ENCODE results near the gene ZG16. TPM values are rescaled to one million over a fixed set of nuclear protein-coding genes. Genes with fewer than 3 reads are reported as not detected.

The ZG16 gene
- total and polyA plus RNA-seq, 9 of the 15 experiments (the other 6 are each of a cell fraction or from before 2014, with no cell fraction given), result 0.04 TPM; not detected in 8

GRCh38 chr16:29765167-29766032 is 12.7 kb upstream of the ZG16 start (continued):
- no peak for TF ChIP-seq UBTF (IDR thresholded peaks at IDR 0.05; ENCODE audit: borderline replicate concordance in 1 of 2, low read depth in 2 of 2, low read length in 2 of 2)
- TF ChIP-seq BACH1 (tag; IDR thresholded peaks at IDR 0.05), result no peak
- TF ChIP-seq RAD21 (CRISPR knock-in tag; conservative IDR thresholded peaks at IDR 0.05 in 1 of 2, IDR thresholded peaks at IDR 0.05 in 1 of 2), result no peak
- no peak for TF ChIP-seq FOXJ3 (CRISPR knock-in tag; IDR thresholded peaks at IDR 0.05)
- no peak for TF ChIP-seq POLR2G (IDR thresholded peaks at IDR 0.05; ENCODE audit: low read depth, low read length)
- no peak for TF ChIP-seq RBM25 (IDR thresholded peaks at IDR 0.05; ENCODE audit: low read depth, low read length, severe bottlenecking)
- peak; percentile 77; the same call in 1 of the 2 replicates for TF ChIP-seq CTBP1 (IDR thresholded peaks at IDR 0.05; ENCODE audit: borderline replicate concordance)
- TF ChIP-seq ZNF121 (CRISPR knock-in tag; conservative IDR thresholded peaks at IDR 0.05), result no peak
- no peak for TF ChIP-seq USF2 (CRISPR knock-in tag; IDR thresholded peaks at IDR 0.05)
- no peak for TF ChIP-seq MAFG (tag; conservative IDR thresholded peaks at IDR 0.05)
- peak; percentile 49; the same call in 1 of the 2 replicates for TF ChIP-seq ATF3 (IDR thresholded peaks at IDR 0.05)
- TF ChIP-seq ATF3 (CRISPR knock-in tag; conservative IDR thresholded peaks at IDR 0.05), result no peak
- no peak for TF ChIP-seq MLLT1 (IDR thresholded peaks at IDR 0.05)
- no peak for TF ChIP-seq E2F4 (CRISPR knock-in tag; IDR thresholded peaks at IDR 0.05; ENCODE audit: low read depth)
- no peak for TF ChIP-seq CEBPG (CRISPR knock-in tag; IDR thresholded peaks at IDR 0.05)
- no peak for TF ChIP-seq CEBPG (tag; conservative IDR thresholded peaks at IDR 0.05 in 1 of 2, IDR thresholded peaks at IDR 0.05 in 1 of 2)
- 0 out of 2 replicates have a peak, but pooled peaks have one; percentile 26 for TF ChIP-seq ARID1B (IDR thresholded peaks at IDR 0.05)
- TF ChIP-seq RHOXF2B (CRISPR knock-in tag; conservative IDR thresholded peaks at IDR 0.05), result no peak
